ENCODE data around the gene PPP4R4. TPM values are rescaled to one million over a fixed set of nuclear protein-coding genes. Genes with fewer than 3 reads are reported as not detected.

The PPP4R4 gene
- total RNA-seq, 1 experiment from 2014 or later, result 3.9 TPM

- Histone ChIP-seq H3K18ac (ENCODE audit: insufficient read length, low read depth, low read length) (no peak overlapping the region), H2BK20ac (ENCODE audit: low read depth, low read length, poor library complexity, severe bottlenecking) (no peak overlapping the region), H3T11ph (ENCODE audit: low read length) (no peak overlapping the region), H2BK5ac (ENCODE audit: insufficient read length, low read length) (no peak overlapping the region), H2BK15ac (ENCODE audit: low read depth, low read length) (no peak overlapping the region), H3K79me2 (ENCODE audit: insufficient read depth, low read length) (no peaks in the 10 kb centered on the region), H2AK5ac (ENCODE audit: insufficient read length, low read length) (no peak overlapping the region), H2BK12ac (ENCODE audit: insufficient read length, low read depth, low read length) (no peak overlapping the region), H2BK120ac (ENCODE audit: low read depth, low read length, poor library complexity, severe bottlenecking) (no peak overlapping the region), H3K56ac (ENCODE audit: insufficient read length, low read depth, low read length) (no peak overlapping the region), H3K23me2 (ENCODE audit: insufficient read length, low read depth, low read length, poor library complexity, severe bottlenecking) (no peaks in the 10 kb centered on the region), H4K20me1 (ENCODE audit: control insufficient read depth, insufficient read depth, insufficient read length) (no peaks in the 10 kb centered on the region), H3K27me3 (ENCODE audit: insufficient read depth, low read length) (no peaks in the 10 kb centered on the region), H3K9ac (ENCODE audit: extremely low read depth, insufficient read length, low read length) (no peak overlapping the region), H4K8ac (replicated peaks; ENCODE audit: insufficient read length, low read depth, low read length) (no peak overlapping the region), H3K27ac (ENCODE audit: insufficient read length, low read depth, low read length) (no peak overlapping the region), H3K9me3 (ENCODE audit: control insufficient read depth, low read depth, low read length) (no peaks in the 10 kb centered on the region), H3K4ac (ENCODE audit: low read depth, low read length) (no peak overlapping the region), H4K5ac (ENCODE audit: insufficient read length, low read depth, low read length) (no peak overlapping the region), H2AFZ (ENCODE audit: low read length) (no peak overlapping the region), H3K4me2 (ENCODE audit: insufficient read depth, insufficient read length, low read length) (no peak overlapping the region), H3K4me1 (ENCODE audit: insufficient read depth, low read length) (no peaks in the 10 kb centered on the region), H3K79me1 (ENCODE audit: insufficient read depth, low read depth, low read length, poor library complexity, severe bottlenecking) (no peaks in the 10 kb centered on the region), H3K14ac (ENCODE audit: insufficient read depth, low read length) (no peak overlapping the region), H3K23ac (ENCODE audit: insufficient read length, low read depth, low read length) (no peak overlapping the region), H4K91ac (ENCODE audit: insufficient read length, low read depth, low read length) (no peak overlapping the region)
- peaks cover 0 to 16% (median 11%) of the 10 kb centered on the region in 3 experiments; a peak in 5 of 7 replicates for H3K36me3 Mint-ChIP-seq (ENCODE audit: insufficient read depth in 1 of 3, low read depth in 3 of 3)
- H3K4me1 Mint-ChIP-seq, result no peaks in the 10 kb centered on the region
- no peak for TF ChIP-seq CTCF (conservative IDR thresholded peaks at IDR 0.05)
- no peak overlapping the region for H3K4me3 Mint-ChIP-seq
- no peak overlapping the region for H3K27ac Mint-ChIP-seq
- no CpG with 5 or more reads among the region's 2 CpGs for WGBS (ENCODE audit: extremely low coverage, insufficient read length, low lambda C conversion rate)
- no peaks in the 10 kb centered on the region for H3K9me3 Mint-ChIP-seq
- no peak for DNase-seq
- no peaks in the 10 kb centered on the region for H3K27me3 Mint-ChIP-seq (ENCODE audit: low read depth)
Measured at GRCh38 chr14:94239406-94239805, 65.3 kb downstream of the PPP4R4 start.
